ENCODE results near the gene LRTM2. TPM values are rescaled to one million over a fixed set of nuclear protein-coding genes. Genes with fewer than 3 reads are reported as not detected.

Gene LRTM2
- not detected for total RNA-seq

DNA sequence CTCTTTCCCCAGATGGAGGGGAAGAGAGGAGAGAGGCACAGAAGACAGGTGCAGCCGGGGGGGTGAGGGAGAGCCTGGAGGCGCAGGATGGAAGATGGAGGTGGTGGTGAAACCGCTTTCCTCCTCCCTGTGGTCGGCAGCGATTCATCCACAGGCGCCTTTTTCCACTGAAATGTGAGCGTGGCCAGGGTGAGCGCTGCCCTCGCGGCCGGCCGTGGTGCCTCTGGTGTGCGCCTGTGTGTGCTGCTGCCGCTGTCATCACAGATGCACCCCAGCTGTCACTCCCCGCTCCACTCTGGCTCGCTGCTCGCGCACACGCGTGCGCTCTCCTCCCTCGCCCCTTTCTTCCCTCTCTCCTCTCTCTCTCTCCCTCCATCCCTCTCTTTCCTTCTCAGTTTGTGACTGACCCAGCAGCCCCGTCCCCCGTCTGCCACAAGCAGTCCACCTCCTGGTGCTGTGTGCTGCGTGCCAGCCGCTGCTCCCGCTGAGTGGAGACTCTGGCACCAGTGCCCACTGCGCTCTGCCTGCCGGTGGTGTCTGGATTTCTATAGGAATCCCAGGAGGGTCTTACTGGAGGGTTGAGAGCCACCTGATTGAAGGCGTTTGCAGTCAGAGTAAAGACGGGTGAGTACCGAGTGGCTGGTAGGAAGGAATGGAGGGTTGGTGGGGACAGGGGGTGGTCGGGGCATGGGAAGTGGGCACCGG lies at the start of gene LRTM2:
Gene LRTM2, plus strand, starts transcription at position 375 of the 705 bp plus-strand sequence. CDS start 7,584 bp downstream, outside the sequence.
- ChIA-PET CTCF (no interaction called here), POLR2A (no interaction called here)

DNA sequence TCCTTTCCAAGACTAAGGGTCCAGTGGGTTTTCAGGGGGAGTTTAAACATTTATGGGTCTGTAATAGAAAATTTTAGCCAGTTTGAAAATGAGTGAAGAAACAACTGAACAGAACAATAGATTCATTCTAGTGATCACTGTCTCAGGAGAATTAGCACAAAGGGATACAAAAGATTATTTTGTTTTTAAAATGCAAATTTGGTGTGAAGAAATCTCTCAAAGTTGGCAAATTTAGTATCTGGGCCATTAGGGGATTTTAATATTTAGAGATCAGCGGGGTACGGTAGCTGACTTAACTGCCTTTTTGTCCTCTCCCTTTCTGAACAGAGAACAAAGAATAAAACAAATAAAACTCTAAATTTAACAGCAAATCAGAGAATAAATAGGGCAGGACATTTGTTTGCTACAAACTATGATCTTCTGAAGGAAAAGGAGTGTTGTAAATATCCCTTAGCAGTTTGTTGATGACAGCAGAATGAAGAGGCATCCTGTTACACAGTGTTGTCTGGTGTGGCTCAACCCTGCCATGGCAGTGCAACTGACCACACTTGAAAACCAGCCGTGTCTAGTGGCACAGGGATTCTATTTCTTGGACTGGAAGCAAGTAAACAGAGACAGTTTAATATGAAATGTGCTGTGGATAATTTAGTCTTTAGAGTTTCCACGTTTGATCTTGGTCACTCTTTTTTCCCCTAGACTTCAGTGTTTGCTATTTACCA lies 46.3 kb upstream of the LRTM2 start:
- POLR2A ChIA-PET, result no interaction called here
- CTCF ChIA-PET, result interaction anchor here (1.5 kb wide), 1 partner anchor 22 kb away, joined by 3 read pairs; no protein-coding TSS in a partner anchor

DNA sequence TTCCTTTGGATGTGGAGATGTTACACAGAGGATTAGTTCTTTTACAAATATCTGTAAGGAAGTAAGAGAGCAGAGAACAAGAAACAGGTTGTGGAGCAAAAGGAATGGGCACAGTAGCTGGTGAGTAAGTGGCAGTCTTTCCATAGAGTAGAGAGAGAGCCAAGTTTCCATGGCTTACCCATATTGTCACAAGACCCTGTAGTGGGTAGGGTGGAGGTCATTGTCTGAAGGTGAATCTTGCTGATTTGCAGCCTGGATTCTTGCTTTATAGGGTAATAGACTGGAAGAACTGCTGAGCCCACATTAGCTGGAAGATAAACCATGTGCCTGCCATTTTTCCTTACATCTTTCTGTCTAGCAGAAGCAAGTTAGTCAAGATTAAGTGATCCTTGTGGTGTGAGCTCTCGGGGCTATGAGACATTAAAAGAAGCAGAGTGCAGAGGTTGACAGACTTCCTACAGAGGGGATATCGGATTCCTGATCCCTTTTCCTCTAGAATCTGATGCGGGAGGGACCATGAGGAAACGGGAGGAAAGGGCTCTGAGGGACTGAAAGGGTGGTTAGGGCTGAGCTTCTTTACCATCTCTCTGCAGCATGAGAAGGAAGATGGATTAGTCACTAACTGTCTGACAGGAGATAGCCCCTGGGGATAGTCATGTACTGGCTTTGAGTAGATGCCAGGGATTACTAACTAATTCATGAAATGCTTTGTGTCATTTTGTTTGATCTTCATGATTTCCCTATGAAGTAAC lies 44.0 kb upstream of the LRTM2 start:
- POLR2A ChIA-PET, result no interaction called here
- CTCF ChIA-PET, result no interaction called here

DNA sequence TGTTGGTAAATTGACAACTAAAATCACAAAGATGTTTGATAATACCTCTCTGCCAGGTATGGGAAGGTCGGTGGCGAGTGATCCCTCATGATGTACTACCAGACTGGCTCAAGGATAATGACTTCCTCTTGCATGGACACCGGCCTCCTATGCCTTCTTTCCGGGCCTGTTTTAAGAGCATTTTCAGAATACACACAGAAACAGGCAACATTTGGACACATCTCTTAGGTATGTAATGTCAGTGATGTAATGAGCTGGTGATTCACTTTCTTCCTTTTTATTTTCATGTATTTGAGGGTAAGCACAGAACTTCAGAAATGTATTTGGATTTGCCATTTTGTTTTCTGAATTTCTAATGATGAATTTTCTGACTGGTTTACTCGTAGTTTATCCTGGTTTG lies 42.6 kb upstream of the LRTM2 start:
- CTCF ChIA-PET, result no interaction called here
- POLR2A ChIA-PET, result no interaction called here

DNA sequence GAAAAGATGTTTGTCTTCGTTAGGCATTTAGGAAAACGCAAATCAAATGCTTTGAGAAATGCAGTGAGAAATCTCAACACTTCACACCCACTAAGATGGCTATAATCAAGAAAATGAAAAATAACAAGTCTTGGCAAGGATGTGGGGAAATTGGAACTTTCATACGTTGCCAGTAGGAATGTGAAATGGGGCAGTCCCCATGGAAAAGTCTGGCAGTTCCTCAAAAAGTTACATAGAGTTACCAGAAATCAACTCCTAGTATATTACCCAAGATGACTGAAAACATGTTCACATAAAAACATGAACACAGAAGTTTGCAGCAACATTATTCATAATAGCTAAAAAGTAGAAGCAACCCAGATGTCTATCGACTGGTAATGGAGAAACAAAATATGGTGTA lies 41.5 kb upstream of the LRTM2 start:
- CTCF ChIA-PET, result no interaction called here

DNA sequence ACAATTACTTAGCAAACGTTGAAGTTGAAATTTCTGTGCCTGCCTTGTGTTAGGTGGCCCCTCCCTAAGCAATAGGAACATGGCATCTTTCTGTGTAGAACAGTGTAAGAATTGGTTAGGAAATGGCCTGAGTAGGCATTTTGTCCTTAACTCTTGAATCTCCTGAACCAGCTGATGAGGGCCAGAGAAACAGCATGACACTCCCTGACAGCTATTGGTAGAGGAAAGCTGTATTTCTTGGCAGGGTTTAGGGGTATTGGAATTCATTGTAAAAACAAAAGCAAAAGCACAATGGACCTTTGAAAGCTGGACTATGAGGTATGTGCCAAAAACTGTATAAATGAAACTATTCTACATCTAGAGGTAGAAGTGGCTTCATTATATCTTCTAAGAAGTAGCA lies 40.6 kb upstream of the LRTM2 start:
- POLR2A ChIA-PET, result no interaction called here

More for the DNA sequence above, 41.5 kb upstream of the LRTM2 start:
- POLR2A ChIA-PET, result no interaction called here

DNA sequence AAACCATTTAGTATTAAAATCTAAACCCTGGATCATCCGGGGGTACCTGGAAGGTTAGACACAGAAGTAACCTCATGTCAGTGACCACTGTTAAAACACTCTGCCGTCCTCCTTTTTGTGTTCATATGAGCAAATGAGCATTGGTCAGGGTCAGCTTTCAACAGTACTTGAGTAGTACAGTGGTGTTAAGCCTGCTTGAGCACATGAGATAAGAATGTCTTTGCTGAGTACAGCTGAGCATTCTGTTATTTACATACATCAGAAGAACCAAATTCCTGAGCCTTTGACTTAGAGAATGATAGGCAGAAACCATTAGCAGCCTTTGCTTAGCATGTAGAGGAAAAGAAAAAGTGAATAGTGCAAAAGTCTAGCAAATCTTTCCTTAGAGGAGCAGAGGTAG lies 38.6 kb upstream of the LRTM2 start:
- POLR2A ChIA-PET, result no interaction called here
- CTCF ChIA-PET, result interaction anchor here (1.1 kb wide), 1 partner anchor 159 kb away, joined by 3 read pairs; no protein-coding TSS in a partner anchor

More for the DNA sequence above, 40.6 kb upstream of the LRTM2 start:
- CTCF ChIA-PET, result no interaction called here

DNA sequence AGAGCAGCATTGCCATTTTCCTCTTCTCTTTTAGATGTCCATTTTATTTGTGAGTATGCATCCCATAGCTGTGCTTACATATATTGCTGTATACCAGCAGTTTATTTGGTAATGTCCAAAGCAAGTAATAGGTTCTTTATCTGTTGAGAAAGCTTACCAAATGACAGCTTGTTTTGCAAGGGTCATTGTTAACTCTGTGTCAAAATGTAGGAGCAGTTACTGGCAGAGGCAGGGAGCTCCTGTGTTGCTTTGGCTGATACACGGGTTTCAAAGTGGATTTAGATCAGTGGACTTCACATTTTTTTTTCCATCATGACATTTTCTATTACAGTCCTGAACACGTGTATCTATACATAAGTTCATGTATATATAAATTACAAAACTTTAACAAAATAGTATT lies 38.1 kb upstream of the LRTM2 start:
- CTCF ChIA-PET, result no interaction called here
- POLR2A ChIA-PET, result no interaction called here

DNA sequence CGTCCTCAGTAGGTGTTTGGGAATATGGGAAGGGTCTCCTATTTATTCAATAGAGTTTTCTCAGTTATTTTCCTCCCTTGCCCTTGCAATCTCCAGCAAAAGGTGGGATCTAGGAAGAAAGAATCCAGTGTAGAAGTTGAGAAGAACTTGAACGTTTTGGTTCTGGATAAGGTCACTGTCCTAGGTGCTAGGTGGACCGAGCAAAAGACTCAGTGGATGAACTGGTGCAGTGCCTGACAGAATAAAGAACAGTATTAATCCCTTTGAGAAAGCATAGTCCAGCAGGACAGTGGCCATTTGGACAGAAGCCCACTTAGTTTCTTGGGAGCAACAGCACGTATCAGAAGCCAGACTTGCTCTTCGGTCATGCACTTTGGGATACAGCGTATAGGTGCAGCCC lies 32.7 kb upstream of the LRTM2 start:
- ChIA-PET CTCF (interaction anchor here (10.2 kb wide), 1 partner anchor 134 kb away, joined by 195 read pairs; no protein-coding TSS in a partner anchor), POLR2A (no interaction called here)

DNA sequence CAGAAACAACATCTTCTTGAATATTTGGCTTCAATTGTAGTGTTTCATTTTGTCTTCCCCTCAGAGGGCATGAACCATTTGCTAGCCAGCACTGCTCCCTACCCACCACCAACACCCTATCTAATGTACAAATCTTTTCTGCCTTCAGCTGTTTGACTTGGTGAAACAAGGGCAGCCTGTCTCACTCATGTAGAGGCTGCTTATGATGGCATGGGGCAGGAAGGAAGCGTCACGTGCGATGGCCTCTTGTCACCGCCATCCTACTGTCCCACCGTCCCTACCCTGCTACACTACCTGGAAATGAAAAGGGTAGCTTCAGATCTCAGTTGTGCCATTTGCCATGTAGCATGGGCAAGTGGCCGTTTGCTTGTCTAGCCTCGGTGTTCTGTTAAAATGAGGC lies 29.9 kb upstream of the LRTM2 start:
- ChIA-PET CTCF (interaction anchor here (0.7 to 10.2 kb wide), 14 partner anchors 11 to 156 kb away, joined by 3 to 195 read pairs (median 3); partner anchors contain the start of gene ADIPOR2), POLR2A (interaction anchor here (0.9 to 1.6 kb wide), 2 partner anchors 135 to 137 kb away, joined by 3 to 6 read pairs; no protein-coding TSS in a partner anchor)

DNA sequence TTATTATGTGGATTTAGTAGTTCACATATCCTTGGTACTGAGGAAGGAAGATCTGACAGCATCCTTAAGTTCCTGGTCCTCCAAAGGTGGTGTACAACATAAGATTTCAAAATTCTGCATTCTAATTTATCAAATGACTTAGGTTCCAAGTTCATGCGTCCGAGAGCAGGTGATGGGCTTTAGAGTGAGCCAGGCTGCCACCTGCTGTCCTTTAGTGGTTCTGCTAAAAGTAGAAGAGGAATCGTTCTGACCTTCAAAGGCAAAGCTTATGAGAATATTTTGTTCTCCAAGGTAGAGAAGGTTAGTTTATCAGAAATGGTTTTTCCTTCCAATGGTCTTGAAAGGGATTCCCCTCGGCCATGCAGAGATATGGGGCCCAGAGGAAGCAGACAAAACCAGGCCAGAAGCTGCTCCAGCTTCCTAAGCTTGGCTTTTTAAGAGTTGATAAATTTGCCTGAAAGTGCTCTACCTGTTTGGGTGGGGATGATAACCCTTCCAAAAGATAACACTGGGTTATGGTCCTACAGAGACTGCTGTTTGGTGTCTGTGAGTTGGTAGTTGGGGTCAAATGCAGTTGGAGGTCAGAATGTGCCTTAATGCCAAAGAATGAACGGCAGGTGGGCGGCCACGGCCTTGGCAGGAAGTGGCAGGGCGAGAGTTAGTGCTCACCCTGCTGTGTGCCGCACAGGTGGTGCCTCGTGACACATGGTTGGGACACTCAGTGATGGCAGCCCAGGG lies 29.1 kb upstream of the LRTM2 start:
- ChIA-PET POLR2A (interaction anchor here (0.6 to 1.6 kb wide), 4 partner anchors 40 to 138 kb away, joined by 3 to 6 read pairs (median 4); no protein-coding TSS in a partner anchor), CTCF (interaction anchor here (0.7 to 10.2 kb wide), 18 partner anchors 11 to 190 kb away, joined by 3 to 195 read pairs (median 3); partner anchors contain the start of gene ADIPOR2)

DNA sequence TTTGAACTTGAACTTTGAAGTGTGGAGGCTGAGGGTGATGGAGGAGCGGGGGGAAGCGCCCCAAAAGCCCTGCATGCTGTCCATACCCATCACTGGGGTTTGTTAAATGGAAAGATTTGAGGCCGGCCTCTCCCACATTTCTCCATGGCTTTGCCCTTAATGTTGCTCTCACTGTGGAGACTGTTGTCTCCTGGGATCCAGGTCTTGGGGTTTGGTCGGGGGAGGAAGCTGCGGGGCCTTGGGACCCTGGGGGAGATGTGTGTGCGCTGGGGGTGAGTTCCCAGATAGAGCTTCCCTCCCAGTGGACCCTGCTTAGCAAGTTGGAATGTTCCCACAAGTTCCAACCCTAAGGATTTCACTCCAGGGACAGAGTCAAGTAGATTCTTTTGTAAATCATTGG lies 28.0 kb upstream of the LRTM2 start:
- ChIA-PET CTCF (interaction anchor here (4.1 to 10.2 kb wide), 2 partner anchors 139 to 148 kb away, joined by 36 to 195 read pairs; no protein-coding TSS in a partner anchor), POLR2A (no interaction called here)

DNA sequence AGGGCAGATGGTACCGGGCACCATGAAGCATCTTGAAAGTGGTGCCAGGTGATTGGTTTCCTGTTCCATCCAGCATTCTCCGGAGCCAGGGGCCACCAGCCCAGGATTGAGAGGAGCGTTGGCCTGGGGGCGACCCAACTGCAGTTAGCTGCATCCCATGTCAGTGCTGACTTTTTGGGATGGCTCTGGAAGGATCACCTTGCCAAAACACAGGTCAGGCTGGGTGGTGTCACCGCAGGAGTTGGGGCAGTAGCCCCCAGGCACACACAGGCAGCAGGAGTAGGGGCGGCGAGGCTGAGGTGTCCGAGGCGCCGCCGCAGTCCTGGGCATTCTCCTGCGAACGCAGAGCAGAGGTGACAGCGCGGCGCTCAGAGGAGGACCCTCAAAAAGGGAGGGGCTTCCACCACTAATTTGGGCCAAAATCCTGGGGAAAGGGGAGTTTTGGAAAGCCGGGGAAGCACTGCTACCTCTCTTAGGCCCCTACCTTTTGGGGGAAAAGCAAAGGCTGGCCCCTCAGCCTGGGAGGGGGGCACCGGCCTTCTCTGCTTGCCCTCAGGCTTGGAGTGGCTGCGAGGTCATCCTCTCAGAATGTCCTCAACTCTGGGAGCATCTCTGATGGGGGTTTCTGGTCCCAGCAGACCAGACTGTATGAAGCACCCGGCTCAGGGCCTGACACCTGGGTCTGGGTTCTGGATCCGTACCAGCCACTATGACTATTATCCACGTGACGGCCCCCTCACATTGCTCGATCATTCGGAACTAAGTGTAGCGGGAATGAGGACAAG lies 26.7 kb upstream of the LRTM2 start:
- POLR2A ChIA-PET, result no interaction called here
- CTCF ChIA-PET, result interaction anchor here (3.3 to 10.2 kb wide), 3 partner anchors 140 to 146 kb away, joined by 36 to 195 read pairs (median 44); no protein-coding TSS in a partner anchor

DNA sequence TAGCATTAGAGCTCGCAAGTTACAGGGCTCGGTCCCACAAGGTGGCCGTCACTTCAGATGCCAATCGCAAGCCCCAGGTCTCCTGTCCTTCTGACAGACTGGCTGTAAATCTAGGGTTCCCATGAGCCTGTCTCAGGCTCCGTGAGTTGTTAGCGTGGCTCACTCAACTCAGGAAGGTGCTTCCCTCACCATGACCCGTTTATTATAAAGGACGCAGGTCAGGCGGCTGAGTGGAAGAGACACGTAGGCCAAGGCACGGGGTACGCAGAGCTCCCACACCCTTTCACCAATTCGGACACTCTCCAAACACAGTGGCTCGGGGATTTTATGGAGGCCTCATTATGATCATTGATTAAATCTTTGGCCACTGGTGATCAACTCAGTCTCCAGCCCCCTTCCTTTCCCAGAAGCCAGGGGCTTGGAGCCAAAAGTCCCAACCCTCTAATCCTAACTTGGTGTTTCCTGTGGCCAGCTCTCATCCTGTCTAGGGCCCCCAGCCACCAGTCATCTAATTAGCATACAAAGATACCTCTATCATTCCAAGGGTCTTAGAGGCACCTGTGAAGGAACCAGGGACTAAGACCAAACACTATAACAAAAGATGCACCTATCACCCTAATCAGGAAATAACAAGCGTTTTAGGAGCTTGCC lies 25.8 kb upstream of the LRTM2 start:
- ChIA-PET CTCF (interaction anchor here (0.6 to 10.2 kb wide), 3 partner anchors 99 to 145 kb away, joined by 4 to 195 read pairs (median 44); no protein-coding TSS in a partner anchor), POLR2A (interaction anchor here (1.0 kb wide), 1 partner anchor 133 kb away, joined by 3 read pairs; no protein-coding TSS in a partner anchor)

DNA sequence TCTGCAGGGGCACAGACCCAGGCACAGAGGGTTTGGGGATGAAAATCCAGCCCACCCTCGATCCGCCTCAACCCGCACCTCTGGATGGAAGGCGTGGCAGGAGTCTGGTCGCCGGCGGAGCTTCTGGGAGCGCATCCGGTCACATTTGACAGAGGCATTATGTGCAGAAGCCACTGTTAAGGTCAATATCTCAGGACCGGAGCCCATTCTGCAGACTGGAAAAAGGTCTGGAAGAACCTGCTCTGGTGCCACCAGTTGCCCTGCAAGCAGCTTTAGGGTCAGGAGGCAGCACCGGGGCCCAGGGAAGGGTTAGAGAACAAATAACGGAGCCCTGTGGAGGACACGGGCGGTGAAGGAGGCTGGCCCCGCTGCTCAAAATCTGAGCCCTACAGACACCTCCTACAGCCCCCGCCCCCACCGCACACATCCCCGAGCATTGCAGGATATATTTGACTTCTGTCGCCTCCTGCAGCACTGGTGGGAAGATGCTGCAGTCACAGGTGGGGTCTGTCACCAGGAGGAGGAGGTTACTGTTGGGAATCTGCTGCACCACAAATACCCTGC lies 25.1 kb upstream of the LRTM2 start:
- CTCF ChIA-PET, result interaction anchor here (0.6 to 10.2 kb wide), 7 partner anchors 10 to 1230 kb away, joined by 3 to 195 read pairs (median 4); no protein-coding TSS in a partner anchor

DNA sequence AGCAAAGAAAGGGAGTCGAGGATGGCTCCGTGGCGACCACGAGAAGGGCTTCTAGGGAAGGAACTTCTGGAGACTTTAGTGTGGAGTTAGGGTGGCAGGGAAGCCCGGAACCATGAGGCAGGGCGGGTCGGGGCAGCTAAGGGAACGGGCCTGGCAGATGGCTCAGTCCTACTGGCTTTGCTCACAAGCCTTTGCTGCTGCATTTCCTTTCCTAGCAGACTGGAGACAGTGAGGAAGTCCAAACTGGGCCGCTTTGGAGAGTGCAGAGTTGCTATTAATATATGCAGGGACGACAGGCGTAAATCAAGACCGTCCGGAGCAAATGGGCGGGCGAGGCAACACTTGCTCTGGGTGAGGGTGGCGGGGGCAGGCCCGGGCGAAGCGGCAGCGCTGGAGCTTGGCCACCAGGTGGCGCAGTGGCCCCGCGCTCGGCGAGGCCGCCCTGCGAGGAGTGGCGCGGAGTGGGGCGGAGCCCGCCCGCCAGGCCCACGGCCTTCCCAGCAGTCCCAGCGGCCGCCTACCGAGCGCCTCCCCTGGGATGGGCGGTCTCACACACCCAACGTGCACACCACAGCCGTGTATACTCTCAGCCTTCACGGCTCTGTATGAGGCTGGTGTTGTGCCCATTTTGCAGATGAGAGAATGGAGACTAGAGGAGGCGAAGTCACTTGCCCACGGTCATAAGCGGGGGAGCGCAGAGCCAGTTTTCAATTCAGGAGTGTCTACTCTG lies 24.4 kb upstream of the LRTM2 start:
- ChIA-PET POLR2A (interaction anchor here (0.9 to 1.0 kb wide), 2 partner anchors 134 to 144 kb away, joined by 3 to 4 read pairs; no protein-coding TSS in a partner anchor), CTCF (interaction anchor here (1.0 to 10.2 kb wide), 7 partner anchors 11 to 1231 kb away, joined by 3 to 195 read pairs (median 3); no protein-coding TSS in a partner anchor)

More for the DNA sequence above, 25.1 kb upstream of the LRTM2 start:
- POLR2A ChIA-PET, result interaction anchor here (0.9 to 1.0 kb wide), 2 partner anchors 133 to 145 kb away, joined by 3 to 4 read pairs; no protein-coding TSS in a partner anchor
